HG03066 (cell line): ENCODE results near the gene ACOT11.
"Not testable (repeated sequence)": the region's sequence is repeated elsewhere in the genome, so short reads cannot be mapped to it uniquely, and the experiment has no call there.

ENCODE experiments used
- ATAC-seq: cut with Tn5 transposase; IDR thresholded peaks from one replicate; pipeline ENCODE4 v1.9.1; 2021; ENCODE audit warnings: low read depth; ENCODE audit not compliant: unreplicated experiment

Gene ACOT11

GRCh38 chr1:54536656-54537055 lies 11.4 kb upstream of the ACOT11 start:
- not testable (repeated sequence) for ATAC-seq

- ATAC-seq = no peak
Observed at GRCh38 chr1:54537611-54538010, 10.4 kb upstream of the ACOT11 start.

DNA sequence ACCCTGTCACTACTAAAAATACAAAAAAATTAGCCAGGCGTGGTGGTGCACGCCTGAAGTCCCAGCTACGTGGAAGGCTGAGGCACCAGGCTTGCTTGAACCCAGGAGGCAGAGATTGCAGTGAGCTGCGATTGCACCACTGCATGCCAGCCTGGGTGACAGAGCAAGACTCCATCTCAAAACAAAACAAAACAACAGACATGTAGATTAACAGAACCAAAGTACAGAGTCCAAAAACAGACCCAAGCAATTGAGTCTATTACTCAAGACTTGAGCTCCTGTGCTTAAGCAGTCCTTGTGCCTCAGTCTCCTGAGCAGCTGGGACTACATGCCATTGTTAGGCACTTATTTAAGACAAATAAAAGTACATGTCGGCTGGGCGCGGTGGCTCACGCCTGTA lies 9.5 kb upstream of the ACOT11 start:
- ATAC-seq = no peak

- no peak for ATAC-seq
Observed at GRCh38 chr1:54540582-54541295, 7.3 kb upstream of the ACOT11 start.

DNA sequence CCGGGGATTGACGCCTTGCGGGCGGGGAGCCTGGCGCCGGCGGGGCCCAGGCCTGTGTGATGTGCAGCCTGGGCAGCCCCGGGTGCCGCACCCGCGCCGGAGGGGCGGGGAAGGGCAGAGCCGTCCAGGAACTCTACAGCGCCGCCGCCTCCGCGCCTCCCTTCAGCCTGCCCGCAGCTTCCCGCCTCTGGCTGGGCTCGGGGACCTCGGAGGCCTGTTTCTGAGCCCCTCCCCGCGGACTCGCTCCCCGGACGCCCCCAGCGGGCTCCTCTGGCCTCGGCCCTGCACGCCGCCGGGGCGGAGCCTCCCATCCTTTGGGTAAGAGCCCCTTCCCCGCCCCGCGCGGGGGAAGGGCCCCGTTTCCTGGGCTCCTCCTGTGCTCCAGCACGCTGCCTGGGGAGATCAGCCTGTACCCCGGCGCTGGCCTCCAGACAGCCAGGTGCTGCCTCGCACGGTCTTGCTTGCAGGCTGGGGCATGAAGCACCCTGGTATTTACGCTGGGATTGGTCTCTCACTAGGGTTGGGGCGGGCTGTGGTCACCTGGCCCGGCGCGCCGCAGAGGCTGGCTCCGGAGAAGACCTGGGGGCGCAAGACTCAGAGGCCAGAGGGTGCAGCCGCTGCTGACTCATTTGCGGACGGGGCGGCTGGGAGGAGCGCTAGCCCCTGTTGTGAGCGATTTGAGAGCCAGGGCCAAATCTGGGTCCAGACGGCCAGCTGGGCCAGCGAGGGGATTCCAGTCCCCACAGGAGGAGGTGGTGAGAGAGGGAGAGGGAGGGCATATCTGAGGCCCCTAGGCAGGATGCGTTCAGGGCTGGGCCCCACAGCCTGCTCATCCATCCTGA lies 5.7 kb upstream of the ACOT11 start:
- ATAC-seq = peak; percentile 66

DNA sequence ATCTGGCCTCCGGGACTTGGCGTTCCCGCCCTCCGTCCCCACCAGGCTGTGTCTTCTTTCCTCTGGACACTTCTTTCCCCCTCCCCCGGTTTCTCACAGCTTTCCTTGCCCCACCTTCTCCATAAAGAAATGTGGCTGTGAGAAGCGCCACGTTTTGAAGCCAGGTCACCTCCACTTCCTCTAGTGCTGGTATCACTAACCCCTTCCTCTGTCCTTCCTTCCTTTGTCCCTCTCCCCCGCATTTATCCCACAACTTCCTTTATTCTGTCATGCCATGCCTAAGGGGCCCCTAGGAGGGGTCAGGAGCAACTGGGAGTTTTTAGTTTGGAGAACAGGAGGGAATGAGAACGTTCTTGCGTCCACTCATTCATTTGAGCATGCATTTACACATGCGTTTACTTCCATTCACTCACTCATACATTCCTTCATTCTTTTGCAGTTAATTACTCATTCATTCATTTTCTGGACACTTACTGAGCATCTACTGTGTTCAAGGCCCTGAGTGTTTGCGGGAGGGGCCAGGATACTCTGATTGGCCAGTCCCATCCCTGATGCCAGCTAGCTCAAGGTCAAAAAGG lies 5.0 kb upstream of the ACOT11 start:
- ATAC-seq = no peak

DNA sequence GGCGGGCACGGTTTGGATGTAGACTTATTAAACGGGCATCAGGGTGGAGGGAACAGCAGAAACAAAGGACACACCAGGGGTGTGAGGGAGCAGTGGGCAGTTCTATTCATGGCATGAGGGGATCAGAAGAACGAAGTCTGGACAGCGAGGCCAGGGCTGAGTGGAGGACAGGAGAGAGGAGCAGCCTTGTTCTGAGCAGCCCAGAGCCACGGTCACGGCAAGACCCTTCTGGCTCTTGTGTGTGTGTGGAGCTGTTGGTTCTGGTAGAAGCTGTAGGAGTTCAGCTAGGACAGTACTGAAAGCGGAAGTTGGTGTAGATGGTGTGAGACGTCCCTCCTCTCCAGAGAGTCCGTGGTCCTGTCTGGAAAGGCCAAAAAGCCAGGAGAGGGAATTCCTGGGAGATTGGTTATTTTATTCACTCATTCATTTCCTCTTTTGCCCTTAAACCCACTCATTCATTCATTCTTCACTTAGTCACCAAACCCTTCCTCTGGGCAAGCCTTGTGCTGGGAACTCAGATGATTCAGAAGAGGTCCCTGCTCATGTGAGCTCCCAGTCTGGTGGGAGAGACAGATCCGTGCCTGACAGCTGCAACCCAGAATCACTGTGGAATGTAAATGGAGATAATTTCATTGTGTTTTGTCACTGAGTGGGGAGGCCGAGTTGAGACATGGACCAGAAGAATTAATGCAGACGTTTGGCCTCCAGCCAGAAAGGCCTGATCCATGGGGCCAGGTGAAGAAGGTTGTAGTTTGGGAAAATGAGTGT lies 4.1 kb upstream of the ACOT11 start:
- no peak for ATAC-seq

GRCh38 chr1:54545916-54546635 lies 2.0 kb upstream of the ACOT11 start:
- ATAC-seq = no peak

DNA sequence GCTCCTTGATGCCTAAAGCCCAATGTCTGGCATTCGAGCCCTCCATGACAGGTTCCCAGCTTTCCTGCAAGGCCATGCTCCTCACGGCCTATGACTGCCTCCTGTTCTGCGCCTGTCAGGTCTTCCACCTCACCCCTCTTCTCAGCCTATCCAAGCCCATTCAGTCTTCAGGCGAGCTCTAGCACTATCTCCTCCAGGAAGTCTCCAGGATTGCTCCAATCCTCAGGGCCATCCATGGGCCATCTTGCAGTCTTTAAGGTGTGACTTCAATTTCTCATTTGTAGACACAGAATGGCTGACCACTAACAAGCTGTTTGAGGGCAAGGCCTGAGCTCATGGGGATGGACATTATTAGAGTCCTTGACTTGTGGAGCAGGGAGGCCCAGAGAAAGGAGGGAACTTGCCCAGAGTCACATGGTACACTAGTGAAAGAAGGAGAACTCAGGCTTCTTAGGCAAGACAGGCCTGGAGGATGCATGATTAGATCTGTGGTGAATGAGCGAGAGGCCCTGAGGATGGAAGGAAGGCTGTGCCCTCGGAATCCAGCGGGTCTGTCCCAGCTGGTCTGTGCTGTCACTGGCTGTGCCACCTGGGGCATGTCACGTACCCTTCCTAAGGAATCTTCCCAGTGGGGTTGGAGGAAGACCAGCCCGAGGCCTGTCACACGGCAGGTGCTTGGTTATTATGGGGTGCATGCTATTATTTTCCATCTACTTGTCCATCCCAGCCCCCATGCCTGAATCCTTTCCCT lies 1.2 kb upstream of the ACOT11 start:
- no peak for ATAC-seq

- ATAC-seq = no peak
Observed at GRCh38 chr1:54548389-54549044, 489 bp downstream of the ACOT11 start.

GRCh38 chr1:54549181-54549924 lies 1.3 kb downstream of the ACOT11 start:
- no peak for ATAC-seq

GRCh38 chr1:54551891-54552290 lies 3.9 kb downstream of the ACOT11 start:
- no peak for ATAC-seq

- ATAC-seq = no peak
Observed at GRCh38 chr1:54553602-54554313, 5.7 kb downstream of the ACOT11 start.

- ATAC-seq = no peak
Observed at GRCh38 chr1:54556110-54556509, 8.1 kb downstream of the ACOT11 start.

- ATAC-seq = no peak
Observed at GRCh38 chr1:54557671-54558355, 9.8 kb downstream of the ACOT11 start.

- no peak for ATAC-seq
Observed at GRCh38 chr1:54558434-54559030, 10.5 kb downstream of the ACOT11 start.

- no peak for ATAC-seq
Observed at GRCh38 chr1:54559111-54559548, 11.1 kb downstream of the ACOT11 start.
